ENCODE results near the gene TPBGL. TPM values are rescaled to one million over a fixed set of nuclear protein-coding genes. Genes with fewer than 3 reads are reported as not detected.

Gene TPBGL
- total RNA-seq, 1 donor from 2014 or later: under 0.01 TPM

GRCh38 chr11:75291741-75292140 is 51.2 kb downstream of the TPBGL start:
- DNase-seq (ENCODE audit: low read depth in 2 of 2): no peak

- peak; percentile 75 to 94 for DNase-seq (ENCODE audit: low read depth in 2 of 2)
Observed at GRCh38 chr11:75292943-75293342, 52.4 kb downstream of the TPBGL start.

Other genes starting within 250 kb of the TPBGL start
- not detected in 2 replicates for gene OR2AT4, start 143.9 kb upstream of the TPBGL start, total RNA-seq
- 5.0 and 8.2 TPM in 2 replicates for gene SLCO2B1, start 89.7 kb upstream of the TPBGL start, total RNA-seq
- 167 and 260 TPM in 2 replicates for gene ARRB1, start 110.9 kb downstream of the TPBGL start, total RNA-seq
- gene RPS3, start 158.7 kb downstream of the TPBGL start, total RNA-seq: 2,725 and 2,751 TPM in 2 replicates
- gene KLHL35, start 192.4 kb downstream of the TPBGL start, total RNA-seq: 1.0 and 2.4 TPM in 2 replicates